ENCODE results near the gene ALK.

ALK gene

GRCh38 chr2:29489568-29489967 lies 431.8 kb downstream of the ALK start:
- Histone ChIP-seq H3K27ac (no peak overlapping the region), H3K4me3 (no peak overlapping the region)

DNA sequence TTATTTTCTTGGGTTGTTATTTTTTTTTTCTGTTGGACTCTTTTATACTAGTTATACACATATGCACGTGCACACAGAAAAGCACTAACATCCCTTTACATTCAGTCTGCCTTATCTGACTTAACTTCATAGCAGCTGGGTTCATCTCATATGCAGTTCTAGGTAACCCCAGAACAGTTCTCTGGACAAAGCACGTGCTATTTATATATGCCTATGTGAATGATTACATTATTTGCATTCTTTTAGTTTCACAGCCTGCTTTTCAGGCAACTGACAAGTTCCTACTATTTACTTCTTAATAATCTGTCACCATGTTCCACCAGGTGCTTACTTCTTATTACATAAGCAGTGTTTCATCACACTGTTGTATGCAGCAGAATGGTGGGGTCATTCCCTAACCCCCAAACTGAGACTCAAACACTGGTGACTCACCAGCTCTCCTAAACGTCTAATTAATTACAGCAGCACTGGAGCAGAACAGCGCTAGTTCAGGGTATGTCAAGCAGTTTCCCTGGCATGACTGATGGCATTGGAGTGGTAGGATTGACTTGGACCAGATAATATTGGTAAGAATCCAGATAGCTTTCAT lies 433.3 kb downstream of the ALK start:
- Histone ChIP-seq H3K27ac (no peak overlapping the region), H3K4me3 (no peak overlapping the region)

DNA sequence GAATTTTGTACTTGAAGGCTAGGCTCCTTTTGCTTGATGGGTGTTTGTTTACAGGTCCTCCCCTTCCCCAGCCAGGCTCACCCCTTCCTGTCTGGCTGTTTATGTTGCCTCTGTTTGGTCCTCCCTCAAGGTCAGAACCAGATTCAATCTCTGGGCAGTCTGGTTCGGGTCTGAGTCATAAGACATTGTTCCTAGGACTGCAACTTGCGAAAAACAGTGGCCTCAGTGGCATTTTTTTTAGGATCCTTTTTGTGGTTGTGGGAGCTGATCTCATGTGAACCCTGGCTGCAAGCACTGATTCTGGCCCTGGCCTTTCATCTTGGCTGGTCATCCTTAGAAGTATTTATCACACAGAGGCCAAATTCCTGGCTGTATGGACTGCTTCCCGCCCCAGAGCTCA lies 435.8 kb downstream of the ALK start:
- no peak overlapping the region for H3K4me3 ChIP-seq
- no peak overlapping the region for H3K27ac ChIP-seq

GRCh38 chr2:29485117-29485516 lies 436.3 kb downstream of the ALK start:
- Histone ChIP-seq H3K4me3 (no peak overlapping the region), H3K27ac (no peak overlapping the region)

GRCh38 chr2:29482867-29483266 lies 438.5 kb downstream of the ALK start:
- Histone ChIP-seq H3K27ac (no peak overlapping the region), H3K4me3 (no peak overlapping the region)

DNA sequence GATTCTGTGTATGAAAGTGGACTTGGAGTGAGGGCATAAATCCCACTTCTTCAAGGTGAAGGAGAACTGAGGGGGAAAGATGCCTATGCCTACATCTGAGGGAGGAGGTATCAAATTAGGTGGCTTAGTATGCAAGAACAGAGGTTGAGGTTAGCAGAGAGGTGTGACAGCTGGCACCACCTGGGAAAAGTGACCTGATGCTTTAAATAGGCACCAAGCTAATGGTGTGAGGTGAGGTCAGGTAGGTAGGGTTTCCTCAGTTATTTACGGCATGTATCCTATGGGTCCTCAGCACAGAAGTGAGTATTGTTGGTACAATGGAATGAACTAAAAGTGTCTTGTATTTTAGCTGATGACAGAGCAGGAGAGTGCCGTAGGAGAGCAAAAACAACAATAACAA lies 439.0 kb downstream of the ALK start:
- no peak overlapping the region for H3K4me3 ChIP-seq

DNA sequence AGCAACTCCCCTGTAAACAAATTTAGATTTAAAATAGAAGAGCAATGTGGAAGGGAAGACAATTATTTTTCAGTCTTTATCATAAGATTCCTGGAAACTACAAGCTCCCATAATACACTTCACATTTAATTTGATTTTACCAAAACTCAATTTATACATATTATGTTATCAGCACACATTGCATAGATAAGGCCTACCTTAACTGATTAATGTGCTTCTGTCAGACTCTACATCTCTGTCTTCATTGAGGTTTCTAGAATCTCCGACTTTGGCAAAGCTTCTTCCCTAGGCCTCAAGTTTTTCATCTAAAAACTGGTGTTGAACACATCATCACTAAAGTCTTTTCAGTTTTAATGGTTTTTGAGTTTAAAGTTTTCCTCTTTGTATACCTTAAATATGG lies 440.1 kb downstream of the ALK start:
- Histone ChIP-seq H3K4me3 (no peak overlapping the region), H3K27ac (no peak overlapping the region)

More for the DNA sequence above, 439.0 kb downstream of the ALK start:
- no peak overlapping the region for H3K27ac ChIP-seq

GRCh38 chr2:29480426-29480825 lies 441.0 kb downstream of the ALK start:
- H3K4me3 ChIP-seq: no peak overlapping the region

GRCh38 chr2:29479401-29479800 lies 442.0 kb downstream of the ALK start:
- no peak overlapping the region for H3K4me3 ChIP-seq
- no peak overlapping the region for H3K27ac ChIP-seq

More at GRCh38 chr2:29480426-29480825, 441.0 kb downstream of the ALK start:
- no peak overlapping the region for H3K27ac ChIP-seq

GRCh38 chr2:29478641-29479040 lies 442.7 kb downstream of the ALK start:
- no peak overlapping the region for H3K27ac ChIP-seq
- no peak overlapping the region for H3K4me3 ChIP-seq

DNA sequence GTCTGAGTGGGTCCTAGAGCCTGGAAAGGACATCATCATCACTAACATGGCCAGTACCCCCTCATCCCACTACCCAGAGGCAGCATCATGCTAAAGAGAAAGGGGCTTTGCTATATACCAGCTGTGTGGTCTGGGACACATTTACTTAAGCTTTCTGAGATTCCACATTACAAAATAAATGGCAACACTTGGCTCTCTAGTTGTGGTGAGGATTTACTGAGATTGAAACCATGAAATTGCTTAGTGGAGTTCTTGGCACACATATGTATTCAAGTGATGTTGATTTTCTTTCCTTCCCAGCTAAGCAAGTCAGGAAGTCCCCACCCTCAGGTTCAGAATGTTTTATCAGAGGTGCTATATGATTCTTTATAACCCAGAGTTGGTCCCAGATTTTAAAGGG lies 444.2 kb downstream of the ALK start:
- Histone ChIP-seq H3K4me3 (no peak overlapping the region), H3K27ac (no peak overlapping the region)

- H3K4me3 ChIP-seq: no peak overlapping the region
- no peak overlapping the region for H3K27ac ChIP-seq
Observed at GRCh38 chr2:29475499-29475898, 445.9 kb downstream of the ALK start.

DNA sequence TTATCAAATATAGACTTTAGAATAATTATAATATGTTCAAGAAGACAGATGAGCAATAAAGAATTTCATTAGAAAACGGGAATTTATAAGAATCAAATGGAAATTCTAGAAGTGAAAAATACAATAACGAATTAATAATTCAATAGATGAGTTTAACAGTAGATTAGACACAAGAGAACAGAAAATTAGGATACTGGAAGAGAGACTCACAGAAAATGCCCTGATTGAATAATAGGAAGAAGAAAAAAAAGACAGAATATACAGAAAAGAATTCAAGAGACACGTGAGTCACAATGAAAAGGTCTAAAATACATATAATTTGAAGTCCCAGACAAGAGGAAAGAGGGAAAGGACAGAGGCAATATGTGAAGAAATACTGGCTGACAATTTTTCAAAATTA lies 451.4 kb downstream of the ALK start:
- Histone ChIP-seq H3K27ac (no peak overlapping the region), H3K4me3 (no peak overlapping the region)

DNA sequence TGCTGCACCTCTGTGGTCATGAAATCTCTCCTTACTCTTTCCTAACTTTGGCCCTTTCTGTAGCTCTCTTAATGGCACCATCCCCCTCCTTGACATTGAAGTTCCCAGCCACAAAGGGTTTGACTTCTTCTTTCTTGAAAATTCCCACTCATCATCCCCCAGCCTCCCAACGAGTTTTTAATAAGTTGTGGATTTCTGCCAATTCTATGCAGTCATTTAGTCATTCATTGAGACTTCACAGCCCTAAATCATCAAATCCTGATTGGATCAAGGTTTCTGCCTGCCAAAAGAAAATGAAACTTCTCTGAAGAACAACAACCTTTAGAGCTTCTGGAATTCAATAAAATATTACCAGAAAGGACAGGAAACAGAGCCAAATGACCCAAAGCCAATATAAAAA lies 451.9 kb downstream of the ALK start:
- Histone ChIP-seq H3K27ac (no peak overlapping the region), H3K4me3 (no peak overlapping the region)

DNA sequence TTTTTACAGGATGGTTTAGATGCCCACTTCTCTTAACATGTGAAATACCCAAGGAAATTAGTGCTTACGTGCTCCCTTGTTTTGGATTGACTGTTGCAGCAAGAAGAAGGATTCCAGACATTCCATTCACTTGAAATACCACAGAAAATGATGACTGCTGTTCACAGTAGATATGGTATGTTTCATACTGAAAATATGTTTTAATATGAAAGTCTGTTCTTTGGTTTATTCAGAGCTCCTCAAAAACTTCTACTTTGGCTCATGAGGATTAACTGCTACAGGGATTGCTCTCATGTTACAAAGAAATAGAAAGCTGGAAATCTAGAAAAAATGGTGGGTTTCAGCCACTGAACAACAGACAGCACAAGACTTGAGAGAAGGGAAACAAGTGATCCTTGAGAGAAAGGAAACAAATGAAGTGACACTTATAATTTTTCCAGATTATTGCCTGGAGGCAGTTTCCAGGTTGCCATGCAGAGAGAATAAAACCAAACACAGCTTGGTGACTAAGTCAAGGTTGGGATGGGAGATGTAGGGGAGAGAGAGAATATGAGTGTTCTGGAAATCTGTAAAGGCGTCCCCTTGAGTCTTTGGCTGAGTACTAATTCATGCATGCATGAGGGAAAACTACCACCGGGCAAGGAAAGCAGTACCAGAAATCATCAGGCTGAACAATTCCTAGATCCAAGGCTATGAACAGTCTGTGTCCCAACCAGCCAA lies 458.0 kb downstream of the ALK start:
- Histone ChIP-seq H3K27ac (no peak overlapping the region), H3K4me3 (no peak overlapping the region)

DNA sequence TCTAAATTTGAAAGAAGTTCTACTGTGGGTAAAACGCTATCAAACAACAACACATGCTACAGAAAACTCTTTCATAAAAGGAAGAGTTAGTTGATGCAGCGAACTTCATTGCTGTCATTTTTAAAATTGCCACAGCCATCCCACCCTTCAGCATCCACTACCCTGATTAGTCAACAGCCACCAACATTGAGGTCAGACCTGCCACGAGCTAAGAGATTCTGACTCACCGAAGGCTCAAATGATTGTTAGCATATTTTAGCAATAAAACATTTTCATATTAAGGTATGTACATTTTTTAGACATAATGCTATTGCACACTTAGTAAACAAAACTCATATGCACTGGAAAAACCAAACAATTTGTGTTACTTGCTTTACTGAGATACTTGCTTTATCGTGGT lies 459.1 kb downstream of the ALK start:
- no peak overlapping the region for H3K4me3 ChIP-seq
- H3K27ac ChIP-seq: no peak overlapping the region

DNA sequence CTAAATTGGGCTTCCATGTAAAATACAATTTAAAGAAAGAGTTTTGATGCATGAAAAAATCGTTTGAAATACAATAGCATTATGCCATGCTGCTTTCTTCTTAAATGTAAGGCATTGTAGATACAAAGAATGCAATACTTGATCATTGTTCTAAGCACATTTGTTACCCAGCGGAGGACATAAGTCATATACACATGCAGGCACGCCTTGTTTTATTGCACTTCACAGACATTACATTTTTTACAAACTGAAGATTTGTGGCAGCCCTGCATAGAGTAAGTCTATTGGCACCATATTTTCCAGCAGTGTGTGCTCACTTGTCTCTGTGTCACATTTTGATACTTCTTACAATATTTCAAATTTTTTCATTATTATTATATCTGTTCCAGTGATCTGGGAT lies 461.2 kb downstream of the ALK start:
- Histone ChIP-seq H3K27ac (no peak overlapping the region), H3K4me3 (no peak overlapping the region)

DNA sequence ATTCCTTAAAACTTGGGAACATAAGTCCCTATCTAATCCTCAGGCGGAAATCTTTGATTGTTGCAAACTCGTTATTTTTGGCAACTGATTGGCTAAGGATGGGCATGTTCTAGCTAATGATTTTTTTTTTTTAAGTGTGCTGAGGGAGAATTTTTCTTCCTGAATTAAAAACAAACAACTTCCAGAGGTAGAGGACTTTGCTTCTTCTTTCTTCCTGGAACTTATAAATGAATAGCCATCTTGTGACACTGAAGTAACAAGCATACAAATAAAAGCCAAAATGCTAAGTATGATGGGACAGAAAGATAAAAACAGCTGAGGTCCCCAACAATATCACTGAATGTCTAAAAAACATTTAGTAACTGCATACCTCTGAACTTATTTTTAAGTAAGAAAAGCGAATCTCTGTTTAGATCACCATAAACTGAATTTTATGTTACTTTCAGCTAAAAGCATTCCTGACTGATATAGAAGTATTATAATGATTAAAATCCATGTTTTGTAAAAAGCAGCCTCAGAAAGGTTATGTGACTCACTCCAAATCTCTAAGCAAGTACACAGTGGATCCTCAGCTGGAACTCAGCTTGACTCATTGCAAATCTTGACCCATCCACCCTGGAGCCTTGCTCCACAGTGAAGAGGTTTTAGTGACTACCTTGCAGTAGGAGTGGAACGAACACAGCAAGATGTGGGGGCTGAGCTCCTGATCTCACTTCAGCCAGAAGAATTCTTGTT lies 461.8 kb downstream of the ALK start:
- H3K4me3 ChIP-seq: no peak overlapping the region
- no peak overlapping the region for H3K27ac ChIP-seq

GRCh38 chr2:29456429-29456828 lies 465.0 kb downstream of the ALK start:
- H3K4me3 ChIP-seq: no peak overlapping the region

GRCh38 chr2:29455200-29455860 lies 466.1 kb downstream of the ALK start:
- Histone ChIP-seq H3K4me3 (no peak overlapping the region), H3K27ac (peak overlapping the region in 1 of 21 experiments; percentile 21)

More at GRCh38 chr2:29456429-29456828, 465.0 kb downstream of the ALK start:
- no peak overlapping the region for H3K27ac ChIP-seq

DNA sequence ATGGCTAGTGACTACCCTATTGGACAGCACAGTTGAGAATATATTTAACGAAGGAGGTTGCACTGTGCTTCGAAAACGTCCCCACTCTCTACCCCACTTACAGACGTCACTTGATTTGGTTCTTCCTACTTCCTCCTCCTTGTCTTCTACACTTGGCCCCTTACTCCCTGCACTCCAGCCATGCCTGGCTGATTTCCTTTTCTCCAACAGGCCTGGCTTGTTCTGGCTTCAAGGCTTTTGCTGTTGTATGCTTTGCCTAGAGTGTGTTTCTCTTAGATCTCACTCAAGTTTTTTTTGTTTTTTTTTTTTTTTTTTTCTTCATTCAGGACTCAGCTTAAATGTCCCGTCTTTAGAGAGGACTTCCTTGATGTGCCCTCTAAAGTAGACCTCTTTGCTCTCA lies 469.4 kb downstream of the ALK start:
- Histone ChIP-seq H3K27ac (no peak overlapping the region), H3K4me3 (no peak overlapping the region)

Measured in skin epidermis (tissue), 12 donors.